ENCODE results near the gene AP5Z1.

AP5Z1 gene

GRCh38 chr7:4737300-4737699, 38.1 kb upstream of the AP5Z1 start:
- peaks cover 13% of the 10 kb centered on the region for H3K36me3 ChIP-seq
- H3K27me3 ChIP-seq = no peaks in the 10 kb centered on the region
- peaks cover 14 to 17% of the 10 kb centered on the region in 2 experiments for H3K4me1 ChIP-seq (ENCODE audit: control insufficient read depth in 1 of 2, insufficient read depth in 1 of 2, low read depth in 1 of 2, low read length in 1 of 2)
- H3K4me3 ChIP-seq (ENCODE audit: low read depth in 1 of 2, low read length in 1 of 2) = no peak overlapping the region
- H3K27ac ChIP-seq = no peak overlapping the region
- TF ChIP-seq CTCF (IDR thresholded peaks at IDR 0.05) = no peak
- H3K9me3 ChIP-seq = no peaks in the 10 kb centered on the region

GRCh38 chr7:4738711-4739527, 36.5 kb upstream of the AP5Z1 start:
- Histone ChIP-seq H3K27ac (peak overlapping the region; percentile 65), H3K4me1 (ENCODE audit: control insufficient read depth in 1 of 2, insufficient read depth in 1 of 2, low read depth in 1 of 2, low read length in 1 of 2) (peaks cover 12 to 14% of the 10 kb centered on the region in 2 experiments), H3K36me3 (peaks cover 19% of the 10 kb centered on the region), H3K9me3 (no peaks in the 10 kb centered on the region), H3K27me3 (no peaks in the 10 kb centered on the region), H3K4me3 (ENCODE audit: low read depth in 1 of 2, low read length in 1 of 2) (peak overlapping the region in 1 of 2 experiments; percentile 27)
- TF ChIP-seq CTCF (IDR thresholded peaks at IDR 0.05) = no peak

- no peaks in the 10 kb centered on the region for H3K27me3 ChIP-seq
- H3K9me3 ChIP-seq = no peaks in the 10 kb centered on the region
- H3K27ac ChIP-seq = peak overlapping the region; percentile 65
- no peak overlapping the region for H3K4me3 ChIP-seq (ENCODE audit: low read depth in 1 of 2, low read length in 1 of 2)
- peaks cover 19% of the 10 kb centered on the region for H3K36me3 ChIP-seq
- H3K4me1 ChIP-seq (ENCODE audit: control insufficient read depth in 1 of 2, insufficient read depth in 1 of 2, low read depth in 1 of 2, low read length in 1 of 2) = peaks cover 16 to 20% of the 10 kb centered on the region in 2 experiments
- no peak for TF ChIP-seq CTCF (IDR thresholded peaks at IDR 0.05)
Observed at GRCh38 chr7:4739528-4739992, 35.9 kb upstream of the AP5Z1 start.

- TF ChIP-seq CTCF (IDR thresholded peaks at IDR 0.05) = no peak
- no peak overlapping the region for H3K27ac ChIP-seq
- H3K9me3 ChIP-seq = no peaks in the 10 kb centered on the region
- no peaks in the 10 kb centered on the region for H3K27me3 ChIP-seq
- H3K4me1 ChIP-seq (ENCODE audit: control insufficient read depth in 1 of 2, insufficient read depth in 1 of 2, low read depth in 1 of 2, low read length in 1 of 2) = peaks cover 26 to 32% of the 10 kb centered on the region in 2 experiments
- no peak overlapping the region for H3K4me3 ChIP-seq (ENCODE audit: low read depth in 1 of 2, low read length in 1 of 2)
- H3K36me3 ChIP-seq = peaks cover 19% of the 10 kb centered on the region
Observed at GRCh38 chr7:4740796-4741195, 34.6 kb upstream of the AP5Z1 start.

GRCh38 chr7:4742051-4742573, 33.3 kb upstream of the AP5Z1 start:
- H3K4me1 ChIP-seq (ENCODE audit: control insufficient read depth in 1 of 2, insufficient read depth in 1 of 2, low read depth in 1 of 2, low read length in 1 of 2) = peaks cover 39 to 42% of the 10 kb centered on the region in 2 experiments
- no peak overlapping the region for H3K27ac ChIP-seq
- H3K36me3 ChIP-seq = peaks cover 19% of the 10 kb centered on the region
- H3K4me3 ChIP-seq (ENCODE audit: low read depth in 1 of 2, low read length in 1 of 2) = no peak overlapping the region
- no peaks in the 10 kb centered on the region for H3K27me3 ChIP-seq
- TF ChIP-seq CTCF (IDR thresholded peaks at IDR 0.05) = no peak
- H3K9me3 ChIP-seq = no peaks in the 10 kb centered on the region

Data from neutrophil (primary cell).